Activated naive CD4-positive, alpha-beta T cell treated with anti-CD3 and anti-CD28 coated beads for 36 hours (primary cell): ENCODE measurements around the gene UCMA. TPM values are rescaled to one million over a fixed set of nuclear protein-coding genes. Genes with fewer than 3 reads are reported as not detected.
A peak's percentile ranks its signal among the peaks of the same experiment; 100 is the strongest.

Experiments
- CTCF ChIA-PET: fragments of 350-600 bp; sonication (Branson Sonifier 250); formaldehyde crosslinking; loops from one replicate; lab custom pipeline; 2021; ENCODE audit warnings: antibody characterized with exemption; lab: Charles Lee
- DNase-seq: peaks from one replicate; pipeline ENCODE4 v3.0.0-alpha.2; 2020
- H3K27ac Mint-ChIP-seq: one replicate; pipeline ENCODE4 v1.8.0; 2021; ENCODE audit warnings: mild to moderate bottlenecking, mixed read lengths
- H3K27me3 Mint-ChIP-seq: one replicate; pipeline ENCODE4 v1.8.0; 2021; ENCODE audit warnings: low read depth, mixed read lengths
- H3K36me3 Mint-ChIP-seq: one replicate; pipeline ENCODE4 v1.8.0; 2021; ENCODE audit warnings: low read depth, mixed read lengths
- H3K4me1 Mint-ChIP-seq: one replicate; pipeline ENCODE4 v1.8.0; 2021; ENCODE audit warnings: low read depth, mixed read lengths
- H3K4me3 Mint-ChIP-seq: one replicate; pipeline ENCODE4 v1.8.0; 2021; ENCODE audit warnings: mild to moderate bottlenecking, moderate library complexity, mixed read lengths
- H3K9me3 Mint-ChIP-seq: one replicate; pipeline ENCODE4 v1.8.0; 2021; ENCODE audit warnings: mixed read lengths
- intact Hi-C: fragments of 100-400 bp; cut with micrococcal nuclease; formaldehyde crosslinking; loops from one replicate; pipeline ENCODE4 v1.15.1; 2023
- total RNA-seq, 2 experiments: library from RNA; stranded (reverse); gene quantifications; one replicate each; pipeline ENCODE4 v1.2.3, GENCODE V29; 2021

Gene UCMA
- total RNA-seq, 2 experiments from 2014 or later, result not detected

DNA sequence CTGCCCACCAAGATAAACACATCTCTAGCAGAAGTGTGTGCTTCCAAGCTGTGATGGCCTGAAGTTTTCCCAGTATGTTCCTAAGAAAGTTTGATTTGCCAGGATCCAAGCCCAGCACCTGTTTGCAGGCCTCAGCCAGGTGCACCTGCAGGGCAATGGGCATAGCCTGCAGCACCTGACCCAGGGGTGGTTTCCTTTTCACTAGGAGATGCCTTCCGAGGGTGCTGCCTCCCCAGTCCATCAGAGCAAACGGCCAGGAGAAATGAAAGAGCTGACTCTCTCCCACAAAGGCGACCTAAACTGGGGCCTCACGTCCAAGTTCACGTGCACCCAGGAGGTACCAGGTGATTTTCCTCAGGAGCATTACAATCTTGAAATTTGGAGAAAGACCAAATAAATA is 7.1 kb downstream of the UCMA start:
- Mint-ChIP-seq H3K27me3 (no peaks in the 10 kb centered on the region), H3K4me1 (no peaks in the 10 kb centered on the region), H3K4me3 (no peak overlapping the region), H3K9me3 (no peaks in the 10 kb centered on the region), H3K36me3 (no peaks in the 10 kb centered on the region), H3K27ac (no peak overlapping the region)
- intact Hi-C loops, result no loop called here
- CTCF ChIA-PET, result no interaction called here
- DNase-seq, result no peak

DNA sequence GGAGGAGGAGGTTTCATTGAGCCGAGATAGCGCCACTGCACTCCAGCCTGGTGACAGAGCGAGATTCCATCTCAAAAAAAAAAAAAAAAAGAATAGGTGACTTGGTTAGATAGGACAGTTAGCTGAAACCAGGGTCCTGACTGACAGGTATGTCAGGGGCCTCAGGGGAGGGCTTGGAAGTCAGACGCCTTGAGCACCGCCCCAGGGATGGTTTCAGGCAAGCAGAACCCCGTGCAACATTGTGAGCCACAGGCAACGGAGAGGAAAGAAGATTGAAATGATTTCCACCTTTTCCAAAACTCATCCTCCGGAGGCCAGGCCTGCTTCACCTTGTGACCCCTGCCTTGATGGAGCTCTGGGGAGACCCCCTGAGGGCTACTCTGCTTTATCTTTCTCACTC is 8.6 kb downstream of the UCMA start:
- Mint-ChIP-seq H3K9me3 (no peaks in the 10 kb centered on the region), H3K27me3 (no peaks in the 10 kb centered on the region), H3K36me3 (no peaks in the 10 kb centered on the region), H3K4me1 (no peaks in the 10 kb centered on the region), H3K4me3 (no peak overlapping the region), H3K27ac (no peak overlapping the region)
- intact Hi-C loops, result no loop called here
- no peak for DNase-seq
- CTCF ChIA-PET, result interaction anchor here (0.6 to 1.2 kb wide), 3 partner anchors 19 to 363 kb away, joined by 3 read pairs; no protein-coding TSS in a partner anchor

DNA sequence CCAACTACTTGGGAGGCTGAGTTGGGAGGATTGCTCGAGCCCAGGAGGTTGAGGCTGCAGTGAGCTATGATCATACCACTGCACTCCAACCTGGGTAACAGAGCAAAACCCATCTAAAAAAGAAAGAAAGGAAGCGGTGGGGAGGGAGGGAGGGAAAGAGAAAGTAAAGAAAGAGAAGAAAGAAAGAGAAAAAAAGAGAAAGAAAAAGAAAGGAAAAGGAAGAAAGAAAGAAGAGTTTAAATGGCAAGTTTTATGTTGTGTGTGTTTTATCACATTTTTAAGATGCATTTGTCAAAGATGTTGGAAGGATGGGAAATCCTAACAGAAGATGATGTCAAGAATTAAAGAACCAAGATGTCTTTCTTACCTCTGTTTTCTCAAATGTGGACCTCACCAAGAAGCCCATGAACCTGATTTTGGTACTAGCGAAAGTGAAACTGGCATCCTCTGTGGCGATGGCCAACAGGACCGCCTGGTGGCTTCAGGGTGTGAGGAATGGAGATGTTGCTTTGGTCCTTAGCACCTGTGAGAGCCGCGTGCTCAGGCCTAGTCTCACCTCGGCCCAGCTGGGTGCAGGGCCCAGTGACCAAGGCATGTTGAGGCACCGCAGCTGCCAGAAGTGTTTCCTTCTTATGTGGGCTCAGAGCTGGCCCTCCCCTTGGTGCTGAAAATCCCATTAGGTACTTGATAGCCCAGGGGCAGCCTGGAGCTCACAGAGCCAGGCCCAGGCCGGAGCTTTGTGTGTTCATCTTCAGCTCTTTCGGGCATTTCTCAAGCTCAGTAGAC is 9.8 kb downstream of the UCMA start:
- H3K4me3 Mint-ChIP-seq, result no peak overlapping the region
- no peak overlapping the region for H3K27ac Mint-ChIP-seq
- H3K36me3 Mint-ChIP-seq, result no peaks in the 10 kb centered on the region
- intact Hi-C loops, result no loop called here
- CTCF ChIA-PET, result interaction anchor here (1.2 kb wide), 1 partner anchor 18 kb away, joined by 3 read pairs; no protein-coding TSS in a partner anchor
- DNase-seq, result no peak
- no peaks in the 10 kb centered on the region for H3K27me3 Mint-ChIP-seq
- H3K9me3 Mint-ChIP-seq, result no peaks in the 10 kb centered on the region
- H3K4me1 Mint-ChIP-seq, result no peaks in the 10 kb centered on the region

DNA sequence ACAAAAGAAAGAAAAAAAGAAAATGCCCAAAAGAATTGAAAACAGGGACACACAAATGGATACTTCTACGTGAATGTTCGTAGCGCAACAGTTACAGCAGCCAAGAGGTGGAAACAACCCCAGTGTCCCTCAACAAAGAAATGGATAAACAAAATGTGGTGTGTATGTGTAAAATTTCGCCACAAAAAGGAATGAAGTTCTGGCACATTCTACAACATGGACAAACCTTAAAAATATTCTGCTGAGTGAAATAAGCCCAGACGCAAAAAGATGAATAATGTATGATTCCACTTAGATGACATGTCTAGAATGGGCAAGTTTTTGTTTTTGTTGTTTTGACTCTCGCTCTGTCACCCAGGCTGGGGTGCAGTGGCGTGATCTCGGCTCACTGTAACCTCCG is 10.9 kb downstream of the UCMA start:
- no peaks in the 10 kb centered on the region for H3K4me1 Mint-ChIP-seq
- no peak overlapping the region for H3K27ac Mint-ChIP-seq

DNA sequence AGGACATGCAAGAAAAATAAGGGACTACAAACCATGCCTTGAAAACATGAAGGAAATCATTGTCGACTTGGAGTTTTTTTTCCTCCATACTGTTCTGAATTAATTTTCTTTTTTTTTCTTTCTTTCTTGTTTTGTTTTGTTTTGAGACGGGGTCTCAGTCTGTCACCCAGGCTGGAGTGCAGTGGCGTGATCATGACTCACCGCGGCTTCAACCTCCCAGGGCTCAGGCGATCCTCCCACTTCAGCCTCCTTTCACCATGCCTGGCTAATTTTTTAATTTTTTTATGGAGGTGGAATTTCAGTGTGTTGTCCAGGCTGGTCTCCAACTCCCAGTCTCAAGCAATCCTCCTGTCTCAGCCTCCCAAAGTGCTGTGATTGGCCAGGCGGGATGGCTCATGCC is 11.6 kb downstream of the UCMA start:
- intact Hi-C loops, result no loop called here
- Mint-ChIP-seq H3K4me3 (no peak overlapping the region), H3K4me1 (no peaks in the 10 kb centered on the region), H3K9me3 (no peaks in the 10 kb centered on the region), H3K27ac (no peak overlapping the region), H3K27me3 (no peaks in the 10 kb centered on the region), H3K36me3 (no peaks in the 10 kb centered on the region)
- DNase-seq, result no peak
- CTCF ChIA-PET, result no interaction called here

More for the DNA sequence above, 10.9 kb downstream of the UCMA start:
- H3K27me3 Mint-ChIP-seq, result no peaks in the 10 kb centered on the region
- H3K4me3 Mint-ChIP-seq, result no peak overlapping the region
- H3K9me3 Mint-ChIP-seq, result no peaks in the 10 kb centered on the region
- H3K36me3 Mint-ChIP-seq, result no peaks in the 10 kb centered on the region
- CTCF ChIA-PET, result no interaction called here
- intact Hi-C loops, result no loop called here
- DNase-seq, result no peak

DNA sequence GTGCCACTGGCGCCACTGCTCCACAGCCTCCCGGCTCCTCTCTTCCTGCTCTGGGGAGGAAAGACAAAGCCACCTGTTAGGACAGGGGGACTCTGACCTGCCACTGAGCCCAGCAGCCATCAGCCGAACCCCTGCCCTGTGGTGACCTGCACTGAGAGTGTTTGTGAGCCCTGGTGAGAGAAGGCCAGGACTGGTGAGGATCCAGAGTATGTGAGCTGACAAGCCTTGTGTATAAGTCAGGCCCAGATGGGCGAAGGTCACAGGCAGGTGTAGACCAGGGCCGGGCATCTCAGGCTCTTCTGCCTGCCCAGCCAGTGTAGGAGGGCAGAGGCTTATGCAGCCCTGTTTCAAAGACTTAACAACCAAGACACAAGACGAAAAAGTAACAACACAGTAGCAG is 12.0 kb downstream of the UCMA start:
- no peak for DNase-seq
- H3K4me3 Mint-ChIP-seq, result no peak overlapping the region
- no peaks in the 10 kb centered on the region for H3K27me3 Mint-ChIP-seq
- CTCF ChIA-PET, result no interaction called here
- no peaks in the 10 kb centered on the region for H3K36me3 Mint-ChIP-seq
- no peaks in the 10 kb centered on the region for H3K4me1 Mint-ChIP-seq
- H3K9me3 Mint-ChIP-seq, result no peaks in the 10 kb centered on the region
- no peak overlapping the region for H3K27ac Mint-ChIP-seq
- intact Hi-C loops, result no loop called here

DNA sequence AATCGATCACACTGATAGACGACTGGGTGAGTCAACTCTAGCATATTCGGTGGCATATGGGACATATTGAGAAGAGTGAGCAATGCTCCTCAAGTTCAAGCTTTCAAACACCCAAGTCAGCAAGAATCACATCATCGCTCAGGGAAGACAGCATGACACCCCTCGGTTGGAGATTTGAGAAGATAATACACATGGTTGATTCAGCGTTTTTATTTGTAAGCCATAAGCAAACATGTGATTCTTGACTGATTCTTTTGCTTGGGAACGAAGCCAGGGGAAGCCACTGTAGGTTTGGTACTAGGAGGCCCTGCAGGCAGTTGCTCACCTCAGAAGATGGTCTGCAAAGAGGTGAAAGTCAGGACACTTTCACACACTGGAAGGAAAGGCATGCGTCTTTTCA is 12.6 kb downstream of the UCMA start:
- Mint-ChIP-seq H3K27ac (no peak overlapping the region), H3K27me3 (no peaks in the 10 kb centered on the region), H3K4me3 (no peak overlapping the region), H3K9me3 (no peaks in the 10 kb centered on the region), H3K4me1 (no peaks in the 10 kb centered on the region), H3K36me3 (no peaks in the 10 kb centered on the region)
- CTCF ChIA-PET, result no interaction called here
- intact Hi-C loops, result no loop called here
- DNase-seq, result no peak

DNA sequence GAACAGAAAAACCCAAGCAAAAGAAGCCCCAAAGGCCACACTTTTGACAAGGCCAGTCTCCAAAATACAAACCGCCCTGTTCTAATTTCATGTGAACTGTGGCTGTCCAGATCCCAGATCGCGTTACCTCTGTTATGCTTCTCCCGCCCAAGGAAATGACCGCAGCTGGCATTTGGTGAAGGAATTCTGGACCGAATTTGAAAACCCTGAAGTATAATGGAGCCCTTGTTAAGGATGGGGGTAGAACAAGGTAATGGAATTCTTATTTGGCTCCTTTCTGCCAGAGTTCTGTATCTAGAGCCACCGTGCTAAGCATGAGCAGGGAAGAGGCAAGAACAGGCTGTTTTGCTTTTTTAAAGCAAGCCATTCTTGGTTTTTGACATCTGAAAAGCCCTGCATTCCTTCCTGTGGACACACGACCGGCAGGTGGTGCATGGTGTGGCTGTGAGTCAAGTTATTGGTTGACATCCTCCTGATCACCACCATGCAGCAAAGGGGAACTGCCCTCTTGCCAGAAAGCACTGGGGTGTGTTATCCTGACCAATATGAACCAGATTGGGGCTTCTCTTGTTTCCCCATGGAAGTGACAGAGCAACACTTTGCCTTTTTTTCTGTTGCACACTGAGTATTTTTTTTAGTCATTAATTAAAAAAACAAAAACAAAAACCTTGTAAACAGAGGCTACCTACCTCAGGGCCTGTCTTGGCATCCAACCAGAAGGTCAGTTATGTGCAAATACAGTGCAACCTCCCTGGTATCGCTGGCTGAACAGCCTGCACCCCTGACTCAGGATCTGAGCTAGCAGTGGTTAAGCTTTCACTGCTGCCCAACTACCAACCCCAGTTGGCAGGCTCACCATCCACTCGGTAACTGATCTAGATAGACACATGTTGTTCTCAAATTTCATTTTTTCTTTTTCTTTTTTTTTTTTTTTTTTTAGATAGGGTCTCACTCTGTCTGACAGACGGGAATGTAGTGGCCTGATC is 14.2 kb downstream of the UCMA start:
- Mint-ChIP-seq H3K36me3 (no peaks in the 10 kb centered on the region), H3K4me1 (no peaks in the 10 kb centered on the region), H3K27me3 (no peaks in the 10 kb centered on the region), H3K4me3 (no peak overlapping the region), H3K27ac (no peak overlapping the region), H3K9me3 (no peaks in the 10 kb centered on the region)
- CTCF ChIA-PET, result no interaction called here
- intact Hi-C loops, result no loop called here
- DNase-seq, result peak; percentile 23

DNA sequence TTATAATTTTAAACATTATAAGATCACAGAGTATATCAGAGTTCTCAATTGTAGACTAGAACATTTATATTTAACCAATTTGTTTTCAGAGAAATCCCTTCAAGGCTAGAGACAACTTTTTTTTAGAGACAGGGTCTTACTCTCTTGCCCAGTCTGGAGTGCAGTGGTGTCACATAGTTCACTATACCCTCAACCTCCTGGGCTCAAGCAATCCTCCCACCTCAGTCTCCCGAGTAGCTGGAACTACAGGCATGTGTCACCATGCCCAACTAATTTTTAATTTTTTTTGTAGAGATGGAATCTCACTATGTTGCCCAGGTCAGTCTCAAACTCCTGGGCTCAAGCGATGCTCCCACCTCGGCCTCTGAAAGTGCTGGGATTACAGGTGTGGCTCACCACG is 15.3 kb downstream of the UCMA start:
- no peak for DNase-seq
- CTCF ChIA-PET, result no interaction called here
- Mint-ChIP-seq H3K4me1 (no peaks in the 10 kb centered on the region), H3K27ac (no peak overlapping the region), H3K27me3 (no peaks in the 10 kb centered on the region), H3K36me3 (peaks cover 6% of the 10 kb centered on the region), H3K4me3 (no peak overlapping the region), H3K9me3 (no peaks in the 10 kb centered on the region)
- intact Hi-C loops, result no loop called here

DNA sequence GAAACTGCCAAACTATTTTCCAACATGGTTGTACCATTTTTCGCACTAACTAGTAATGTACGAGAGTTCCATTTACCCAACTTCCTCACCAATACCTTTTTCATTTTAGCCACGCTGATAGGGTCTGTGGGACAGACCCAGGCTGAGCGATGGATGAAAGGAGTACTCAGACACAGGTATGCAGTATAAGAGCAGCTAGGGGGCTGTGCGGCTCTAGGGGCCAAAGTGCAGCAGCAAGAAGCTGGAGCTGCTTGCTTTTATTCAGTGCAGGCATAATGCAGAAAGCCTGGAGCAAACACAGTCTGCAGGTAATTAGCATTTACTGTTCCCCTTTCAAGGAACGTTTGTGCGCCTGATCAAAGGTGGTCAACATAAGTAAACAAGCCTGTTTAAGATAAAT is 21.0 kb downstream of the UCMA start:
- H3K36me3 Mint-ChIP-seq, result peaks cover 36% of the 10 kb centered on the region
- CTCF ChIA-PET, result interaction anchor here (1.1 kb wide), 1 partner anchor 52 kb away, joined by 3 read pairs; the partner anchor contains the start of gene MCM10
- no peaks in the 10 kb centered on the region for H3K4me1 Mint-ChIP-seq
- intact Hi-C loops, result no loop called here
- DNase-seq, result no peak
- H3K27me3 Mint-ChIP-seq, result no peaks in the 10 kb centered on the region
- no peak overlapping the region for H3K4me3 Mint-ChIP-seq
- H3K27ac Mint-ChIP-seq, result no peak overlapping the region
- no peaks in the 10 kb centered on the region for H3K9me3 Mint-ChIP-seq

DNA sequence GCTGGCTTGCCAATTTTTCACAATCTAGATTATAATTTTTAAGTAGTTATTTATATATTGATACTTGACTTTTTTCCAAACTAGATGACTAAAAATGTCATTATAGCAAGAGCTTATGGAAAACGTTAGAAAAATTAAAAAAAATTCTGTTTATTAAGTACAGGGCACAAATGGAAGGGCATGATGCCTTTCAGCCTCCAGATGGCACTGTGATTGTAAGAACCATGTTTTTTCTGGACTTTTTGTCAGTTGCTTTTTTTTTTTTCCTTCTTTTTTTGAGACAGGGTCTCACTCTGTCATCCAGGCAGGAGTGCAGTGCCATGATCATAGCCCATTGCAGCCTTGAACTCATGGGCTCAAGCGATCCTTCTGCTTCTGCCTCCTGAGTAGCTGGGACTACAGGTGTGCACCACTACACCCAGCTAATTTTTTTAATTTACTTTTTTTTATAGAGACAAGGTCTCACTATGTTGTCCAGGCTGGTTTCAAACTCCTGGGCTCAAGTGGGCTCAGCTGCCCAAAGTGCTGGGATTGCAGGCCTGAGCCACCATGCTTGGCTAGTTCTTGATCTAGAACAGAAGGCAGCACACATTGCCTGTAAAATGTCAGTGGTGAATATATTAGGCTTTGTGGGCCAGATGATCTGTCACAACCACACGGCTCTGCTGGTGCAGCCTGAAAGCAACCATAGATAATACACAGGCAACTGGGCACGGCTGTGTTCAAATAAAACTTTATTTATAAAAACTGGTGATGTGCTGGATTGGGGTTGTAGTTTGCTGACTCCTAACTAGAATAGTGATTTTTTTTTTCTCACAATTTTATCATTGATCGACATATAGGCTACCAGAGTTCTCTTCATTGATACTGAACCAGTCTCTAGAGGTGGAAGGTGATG is 27.4 kb downstream of the UCMA start:
- Mint-ChIP-seq H3K27me3 (no peaks in the 10 kb centered on the region), H3K9me3 (no peaks in the 10 kb centered on the region), H3K4me3 (no peak overlapping the region), H3K4me1 (no peaks in the 10 kb centered on the region), H3K27ac (no peak overlapping the region), H3K36me3 (peaks cover 63% of the 10 kb centered on the region)
- DNase-seq, result no peak
- intact Hi-C loops, result loop anchor here (1.0 kb wide), 1 partner anchor 96 kb away; no protein-coding TSS in a partner anchor
- CTCF ChIA-PET, result interaction anchor here (0.6 to 1.2 kb wide), 4 partner anchors 17 to 98 kb away, joined by 3 to 5 read pairs (median 4); no protein-coding TSS in a partner anchor
